C4-2B (cell line): Measurements from ENCODE around the gene KIF26B.

ENCODE experiments used
- CTCF ChIP-seq: fragments of 450-650 bp; conservative IDR thresholded peaks from 2 replicates; pipeline ENCODE4 v1.5.1; 2017; ENCODE audit warnings: mild to moderate bottlenecking
- ZFX ChIP-seq: fragments of 450-650 bp; IDR thresholded peaks from 2 replicates; pipeline ENCODE4 v1.6.1; 2017

GRCh38 chr1:245366886-245367285 is 212.1 kb downstream of the KIF26B start:
- TF ChIP-seq CTCF = no peak
- TF ChIP-seq ZFX = no peak
